ENCODE measurements around the gene IL19.
A peak's percentile ranks its signal among the peaks of the same experiment; 100 is the strongest.
"Not testable (repeated sequence)": the region's sequence is repeated elsewhere in the genome, so short reads cannot be mapped to it uniquely, and the experiment has no call there.

Gene IL19

GRCh38 chr1:206739411-206740076 lies 31.0 kb upstream of the IL19 start:
- no peak for DNase-seq (ENCODE audit: low read depth, low spot score)
- no peak overlapping the region for H3K27ac ChIP-seq

GRCh38 chr1:206741142-206741701 lies 29.4 kb upstream of the IL19 start:
- no peak overlapping the region for H3K27ac ChIP-seq
- no peak for DNase-seq (ENCODE audit: low read depth, low spot score)

- no peak for DNase-seq (ENCODE audit: low read depth, low spot score)
- H3K27ac ChIP-seq: no peak overlapping the region
These were observed 27.7 kb upstream of the IL19 start for GRCh38 chr1:206742719-206743383.

- no peak overlapping the region for H3K27ac ChIP-seq
- DNase-seq (ENCODE audit: low read depth, low spot score): no peak
These were observed 25.9 kb upstream of the IL19 start for GRCh38 chr1:206744683-206745082.

- DNase-seq (ENCODE audit: low read depth, low spot score): no peak
- no peak overlapping the region for H3K27ac ChIP-seq
These were observed 25.3 kb upstream of the IL19 start for GRCh38 chr1:206745301-206745700.

GRCh38 chr1:206748348-206749030 lies 22.1 kb upstream of the IL19 start:
- H3K27ac ChIP-seq: no peak overlapping the region
- no peak for DNase-seq (ENCODE audit: low read depth, low spot score)

GRCh38 chr1:206751891-206752290 lies 18.7 kb upstream of the IL19 start:
- no peak overlapping the region for H3K27ac ChIP-seq

GRCh38 chr1:206752481-206752880 lies 18.1 kb upstream of the IL19 start:
- H3K27ac ChIP-seq: no peak overlapping the region
- no peak for DNase-seq (ENCODE audit: low read depth, low spot score)

More at GRCh38 chr1:206751891-206752290, 18.7 kb upstream of the IL19 start:
- no peak for DNase-seq (ENCODE audit: low read depth, low spot score)

GRCh38 chr1:206753141-206753540 lies 17.4 kb upstream of the IL19 start:
- DNase-seq (ENCODE audit: low read depth, low spot score): no peak
- H3K27ac ChIP-seq: no peak overlapping the region

- H3K27ac ChIP-seq: no peak overlapping the region
These were observed 16.6 kb upstream of the IL19 start for GRCh38 chr1:206754011-206754410.

GRCh38 chr1:206757524-206758266 lies 12.9 kb upstream of the IL19 start:
- DNase-seq (ENCODE audit: low read depth, low spot score): no peak

More at GRCh38 chr1:206754011-206754410, 16.6 kb upstream of the IL19 start:
- no peak for DNase-seq (ENCODE audit: low read depth, low spot score)

GRCh38 chr1:206760590-206760989 lies 10.0 kb upstream of the IL19 start:
- DNase-seq (ENCODE audit: low read depth, low spot score): no peak
- H3K27ac ChIP-seq: no peak overlapping the region

More at GRCh38 chr1:206757524-206758266, 12.9 kb upstream of the IL19 start:
- peak overlapping the region; percentile 12 for H3K27ac ChIP-seq

GRCh38 chr1:206761159-206761768 lies 9.3 kb upstream of the IL19 start:
- H3K27ac ChIP-seq: no peak overlapping the region
- no peak for DNase-seq (ENCODE audit: low read depth, low spot score)

GRCh38 chr1:206762741-206763364 lies 7.7 kb upstream of the IL19 start:
- not testable (repeated sequence) for H3K27ac ChIP-seq; DNase-seq (ENCODE audit: low read depth, low spot score)

- not testable (repeated sequence) for H3K27ac ChIP-seq; DNase-seq (ENCODE audit: low read depth, low spot score)
These were observed 4.8 kb upstream of the IL19 start for GRCh38 chr1:206765771-206766170.

- no peak overlapping the region for H3K27ac ChIP-seq
- no peak for DNase-seq (ENCODE audit: low read depth, low spot score)
These were observed 4.2 kb upstream of the IL19 start for GRCh38 chr1:206766251-206766856.

- DNase-seq (ENCODE audit: low read depth, low spot score): no peak
- no peak overlapping the region for H3K27ac ChIP-seq
These were observed 1.9 kb upstream of the IL19 start for GRCh38 chr1:206768472-206769303.

- H3K27ac ChIP-seq: no peak overlapping the region
- no peak for DNase-seq (ENCODE audit: low read depth, low spot score)
These were observed 1.3 kb upstream of the IL19 start for GRCh38 chr1:206769304-206769731.
